ENCODE data around the gene BABAM2.

- TF ChIP-seq CTCF (IDR thresholded peaks at IDR 0.05) (no peak), POLR2A (IDR thresholded peaks at IDR 0.05) (no peak)
Measured at GRCh38 chr2:27911458-27912210, 21.1 kb downstream of the BABAM2 start.

Data from thyroid gland (tissue), 4 donors.